Renal cortex interstitium (tissue), 11 donors: ENCODE data around the gene REEP3. TPM values are rescaled to one million over a fixed set of nuclear protein-coding genes. Genes with fewer than 3 reads are reported as not detected.

Source experiments
- DNase-seq, 11 donors: peaks; one replicate each; pipeline ENCODE4 v3.0.0-alpha.2; 2013; ENCODE audit warnings: low read depth in 9 of 11, low spot score in 4 of 11; ENCODE audit errors: extremely low read depth in 1 of 11
- polyA plus RNA-seq, 3 donors: library from polyadenylated mRNA; unstranded; fragments of 120-200 nt; gene quantifications; one replicate each; pipeline ENCODE4 v1.2.1, GENCODE V29; 2013; ENCODE audit not compliant: insufficient read length in 3 of 3

REEP3 gene
- polyA plus RNA-seq, 3 donors, result 26.3 to 39.0 (median 34.2) TPM

DNA sequence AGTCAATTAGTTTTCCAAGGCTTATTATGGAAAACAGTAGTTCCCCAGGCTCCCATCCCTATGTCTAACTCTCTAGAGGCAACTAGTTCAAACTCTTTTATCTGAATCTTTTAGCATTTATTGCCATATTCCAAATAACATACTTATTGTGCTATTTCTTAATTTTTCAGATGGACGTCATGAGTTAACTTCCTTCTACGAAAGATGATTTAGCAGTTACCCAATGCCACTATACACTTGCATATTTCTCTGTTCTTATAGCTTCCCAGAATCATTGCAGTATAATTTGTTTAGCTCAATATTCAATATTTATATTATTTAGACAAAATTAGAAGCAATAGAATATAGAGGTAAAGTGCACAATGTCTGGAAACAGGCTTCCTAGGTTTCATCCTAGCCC is 52.8 kb downstream of the REEP3 start:
- DNase-seq, result no peak

DNA sequence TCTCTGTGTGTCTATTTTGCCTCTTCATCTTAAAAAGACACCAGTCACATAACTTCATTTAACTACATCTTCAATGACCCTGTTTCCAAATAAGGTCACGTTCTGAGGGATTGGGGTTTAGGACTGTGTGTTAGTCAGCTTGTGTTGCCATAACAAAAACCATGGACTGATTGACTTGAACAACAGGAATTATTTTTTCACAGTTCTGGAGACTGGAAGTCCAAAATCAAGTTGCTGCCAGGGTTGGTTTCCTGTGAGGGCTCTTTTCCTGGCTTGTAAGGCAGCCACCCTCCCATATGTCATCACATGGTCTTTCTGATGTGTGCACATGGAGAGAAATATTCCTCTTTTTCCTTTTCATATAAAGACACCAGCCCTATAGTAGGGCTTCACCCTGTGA is 55.3 kb downstream of the REEP3 start:
- no peak for DNase-seq

DNA sequence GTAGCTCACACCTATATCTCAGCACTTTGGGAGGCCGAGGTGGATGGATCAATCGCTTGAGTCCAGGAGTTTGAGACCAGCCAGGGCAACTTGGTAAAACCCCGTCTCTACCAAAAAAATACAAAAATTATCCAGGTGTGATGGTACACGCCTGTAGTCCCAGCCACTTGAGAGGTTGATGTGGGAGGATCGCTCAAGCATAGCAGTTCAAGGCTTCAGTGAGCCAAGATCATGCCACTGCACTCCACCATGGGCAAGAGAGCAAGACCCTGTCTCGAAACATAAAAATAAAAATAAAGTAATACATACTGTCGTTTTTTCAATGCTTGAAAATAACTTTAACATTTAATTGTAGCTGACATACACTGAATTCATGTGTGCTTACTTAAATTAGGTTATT is 57.3 kb downstream of the REEP3 start:
- no peak for DNase-seq

DNA sequence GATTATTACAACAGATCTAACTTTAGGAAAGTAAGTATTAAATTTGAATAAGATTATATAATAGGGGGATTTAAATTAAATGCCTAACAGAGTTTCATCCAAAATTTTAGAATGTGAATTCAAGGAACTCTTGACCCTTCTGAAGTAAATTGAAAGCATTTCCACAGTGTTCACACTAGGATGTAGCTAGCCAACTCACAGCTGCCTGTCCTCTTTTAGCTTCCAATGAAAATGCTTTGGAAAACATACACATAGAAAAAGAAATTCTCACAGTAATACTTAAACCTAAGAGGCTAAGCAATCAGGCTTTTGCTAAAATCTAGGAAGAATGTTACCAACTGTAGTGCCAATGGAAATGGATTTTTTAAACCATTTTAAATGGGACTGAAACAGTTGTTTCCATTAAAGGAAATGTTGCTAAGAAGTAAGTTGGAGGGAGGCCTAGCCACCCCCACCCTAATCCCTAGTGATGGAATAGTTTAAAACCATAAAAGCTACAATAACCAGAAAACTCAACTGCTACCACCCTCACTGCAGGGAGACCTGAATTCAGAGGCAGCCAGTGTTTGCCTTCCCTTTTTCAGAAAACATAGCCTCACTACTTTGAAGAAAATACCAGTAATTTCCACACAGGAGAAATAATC is 58.3 kb downstream of the REEP3 start:
- no peak for DNase-seq

DNA sequence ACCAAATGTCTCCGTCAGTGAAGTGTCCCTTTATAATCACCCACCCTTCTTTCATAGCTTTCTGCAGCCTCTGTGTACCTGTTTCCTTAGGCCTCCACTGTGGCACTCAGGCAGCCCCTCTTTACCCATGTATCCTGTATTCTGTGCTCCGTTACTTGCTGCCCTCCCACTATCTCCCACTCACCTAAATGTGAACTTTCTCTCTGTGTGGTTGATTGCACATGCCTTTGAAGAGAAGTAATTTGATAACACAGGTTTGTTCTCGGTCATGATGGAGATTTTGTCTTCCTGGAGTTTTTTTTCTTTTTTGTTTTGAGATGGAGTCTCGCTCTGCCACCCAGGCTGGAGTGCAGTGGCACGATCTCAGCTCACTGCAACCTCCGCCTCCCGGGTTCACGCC is 61.5 kb downstream of the REEP3 start:
- peak in 5 of 11 donors; percentile 16 to 61 (median 32) for DNase-seq

DNA sequence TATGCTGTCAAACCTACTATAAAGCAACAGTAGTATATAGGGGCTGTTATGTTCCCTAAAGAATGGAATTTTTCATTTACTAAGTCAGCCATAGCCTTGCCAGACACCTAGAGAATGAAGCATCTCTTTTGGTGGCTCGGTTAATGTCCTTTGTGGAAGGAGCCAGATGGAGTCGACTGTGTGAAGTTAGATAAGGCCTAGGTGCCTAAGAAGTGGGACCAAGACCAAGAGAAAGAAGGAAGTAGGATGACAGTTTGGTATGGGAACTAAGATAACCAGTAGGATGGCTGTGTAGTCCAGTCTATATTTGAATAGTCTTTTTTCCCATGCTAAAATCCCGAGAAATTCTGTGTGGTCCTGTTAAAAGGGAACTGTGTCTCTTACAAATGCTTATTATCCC is 62.2 kb downstream of the REEP3 start:
- no peak for DNase-seq

DNA sequence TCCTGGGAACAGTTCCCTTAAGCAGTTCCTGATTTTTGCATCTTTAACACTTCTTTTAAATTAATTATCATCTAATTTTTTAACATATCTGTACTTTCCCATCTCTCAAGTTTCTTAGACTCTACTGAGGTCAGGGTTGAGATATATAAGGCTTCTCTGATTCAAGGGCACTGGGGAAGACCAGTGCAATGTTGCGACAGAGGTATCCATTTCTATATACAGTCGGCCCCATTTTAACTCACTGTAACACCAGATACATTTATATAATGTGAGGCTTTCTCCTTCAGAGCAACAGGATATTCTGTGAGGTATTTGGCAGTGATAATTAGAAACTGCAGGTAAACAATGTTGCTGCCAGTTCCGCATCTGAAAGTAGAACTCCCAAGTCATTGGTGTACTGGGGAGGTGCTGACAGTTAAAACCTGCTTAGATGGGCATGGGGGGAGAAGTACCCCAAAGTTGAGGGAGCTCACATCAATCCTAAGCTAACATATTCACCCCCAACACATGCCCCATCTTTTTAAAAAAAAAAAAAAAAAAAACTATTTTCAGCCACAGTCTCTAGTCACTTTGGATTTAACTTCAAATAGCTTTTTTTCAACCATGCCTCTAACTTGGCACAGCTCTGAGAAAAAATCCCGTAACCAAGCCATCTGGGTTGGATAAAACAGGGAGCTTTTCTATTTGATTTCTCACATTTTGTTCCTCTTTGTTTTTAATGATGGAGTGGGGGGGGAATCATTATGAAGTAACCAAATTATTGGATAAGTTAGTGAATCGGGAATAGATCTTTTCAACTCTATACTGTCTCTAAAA is 62.9 kb downstream of the REEP3 start:
- no peak for DNase-seq

DNA sequence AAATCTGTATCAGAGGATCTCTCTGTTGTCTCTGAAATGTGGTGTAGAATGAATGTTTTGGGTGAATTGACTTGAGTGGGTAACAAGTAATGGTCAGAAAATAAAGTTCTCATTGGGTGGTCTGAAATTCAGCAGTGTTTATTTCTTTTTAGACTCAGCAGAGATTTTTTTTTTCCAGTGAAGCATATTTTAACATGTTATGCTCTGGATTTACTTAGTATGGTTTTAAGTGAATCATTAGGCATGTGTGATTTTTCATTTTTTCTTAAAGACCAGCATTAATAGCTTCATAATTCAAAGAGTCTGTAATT is 63.5 kb downstream of the REEP3 start:
- no peak for DNase-seq

DNA sequence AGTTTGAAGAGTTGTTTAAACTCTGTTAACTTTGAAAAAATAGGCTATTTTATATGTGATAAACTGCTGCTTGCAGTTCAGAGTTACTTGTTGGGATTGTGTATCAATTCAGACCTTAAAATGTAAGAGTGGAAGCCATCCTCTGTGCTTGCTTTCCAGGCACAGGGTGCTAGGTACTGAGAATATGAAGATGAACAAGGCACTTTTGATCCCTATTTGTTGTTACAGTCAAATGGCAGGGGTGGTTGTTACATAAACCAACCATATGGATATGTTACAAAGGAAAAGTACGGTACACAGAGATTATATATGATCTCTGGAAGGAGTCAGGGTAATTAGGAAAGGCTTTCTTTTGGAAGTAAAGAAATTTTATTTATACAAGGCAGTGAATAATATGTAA is 63.8 kb downstream of the REEP3 start:
- DNase-seq, result no peak

DNA sequence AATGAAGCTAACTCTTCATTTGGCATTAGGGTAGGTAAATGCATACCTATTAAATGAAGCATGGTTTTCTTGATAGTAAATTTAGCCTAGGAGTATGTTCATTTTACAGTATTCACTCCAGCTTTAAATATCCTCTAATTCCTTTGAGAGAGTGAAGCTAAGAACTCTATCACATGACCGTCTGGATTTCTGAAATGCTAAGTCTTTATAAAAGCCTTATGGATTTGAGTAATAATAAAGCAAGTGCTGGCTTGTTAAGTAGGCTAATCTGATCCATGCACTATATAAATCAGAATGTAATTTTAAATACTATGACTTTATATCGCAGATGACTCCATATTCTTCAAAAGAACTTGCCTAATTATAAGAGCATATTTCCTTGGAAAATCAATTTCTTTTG is 64.8 kb downstream of the REEP3 start:
- no peak for DNase-seq

DNA sequence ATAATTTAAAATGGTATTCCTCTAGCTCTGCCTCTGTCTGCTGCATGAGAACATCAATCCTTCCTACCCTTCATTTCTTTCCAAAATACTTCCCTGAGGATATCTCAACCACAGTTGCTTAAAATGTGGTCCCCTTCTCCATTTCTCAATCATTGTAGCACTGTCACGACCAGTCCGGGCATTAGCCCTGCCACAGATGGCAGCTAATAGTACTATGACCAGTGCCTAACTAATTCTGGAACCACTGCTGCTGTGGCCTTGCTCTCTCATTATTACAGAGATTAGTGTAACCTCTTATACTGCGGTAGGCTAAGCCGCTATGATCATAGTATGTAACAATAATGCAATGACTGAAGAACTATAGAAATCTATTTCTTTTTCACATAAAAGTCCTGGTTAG is 66.0 kb downstream of the REEP3 start:
- no peak for DNase-seq

DNA sequence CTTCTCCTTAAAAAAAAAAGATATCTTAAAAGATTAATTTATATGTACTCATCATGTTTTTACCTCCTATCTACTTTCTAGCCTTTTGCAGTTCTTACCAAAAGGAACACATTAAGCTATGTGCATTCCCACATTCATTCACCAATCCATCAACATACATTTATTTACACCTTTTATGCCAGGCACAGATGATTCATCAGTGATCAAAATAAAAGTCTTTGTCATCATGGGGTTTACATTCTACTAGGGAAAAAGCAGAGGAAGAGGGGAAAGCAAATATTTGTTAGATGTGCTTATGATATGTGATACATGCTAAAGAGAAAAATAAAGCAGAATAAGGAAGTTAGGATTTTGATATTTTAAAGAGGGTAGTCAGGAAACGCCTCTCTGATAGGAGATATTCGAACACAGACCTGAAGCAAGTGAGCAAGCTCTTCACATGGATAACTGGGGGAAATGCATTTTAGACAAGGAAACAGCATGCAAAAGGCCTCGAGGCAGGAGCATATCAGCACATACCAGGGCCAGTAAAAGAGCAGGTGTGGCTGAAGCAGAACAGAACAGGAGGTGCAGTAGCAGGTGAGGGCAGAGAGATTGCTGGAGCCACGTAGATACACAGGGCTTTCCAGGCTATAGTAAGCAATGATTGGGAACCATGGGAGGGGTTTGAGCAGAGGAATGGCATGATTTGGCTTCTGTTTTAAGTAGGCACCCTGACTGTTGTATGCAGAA is 67.4 kb downstream of the REEP3 start:
- DNase-seq, result no peak

DNA sequence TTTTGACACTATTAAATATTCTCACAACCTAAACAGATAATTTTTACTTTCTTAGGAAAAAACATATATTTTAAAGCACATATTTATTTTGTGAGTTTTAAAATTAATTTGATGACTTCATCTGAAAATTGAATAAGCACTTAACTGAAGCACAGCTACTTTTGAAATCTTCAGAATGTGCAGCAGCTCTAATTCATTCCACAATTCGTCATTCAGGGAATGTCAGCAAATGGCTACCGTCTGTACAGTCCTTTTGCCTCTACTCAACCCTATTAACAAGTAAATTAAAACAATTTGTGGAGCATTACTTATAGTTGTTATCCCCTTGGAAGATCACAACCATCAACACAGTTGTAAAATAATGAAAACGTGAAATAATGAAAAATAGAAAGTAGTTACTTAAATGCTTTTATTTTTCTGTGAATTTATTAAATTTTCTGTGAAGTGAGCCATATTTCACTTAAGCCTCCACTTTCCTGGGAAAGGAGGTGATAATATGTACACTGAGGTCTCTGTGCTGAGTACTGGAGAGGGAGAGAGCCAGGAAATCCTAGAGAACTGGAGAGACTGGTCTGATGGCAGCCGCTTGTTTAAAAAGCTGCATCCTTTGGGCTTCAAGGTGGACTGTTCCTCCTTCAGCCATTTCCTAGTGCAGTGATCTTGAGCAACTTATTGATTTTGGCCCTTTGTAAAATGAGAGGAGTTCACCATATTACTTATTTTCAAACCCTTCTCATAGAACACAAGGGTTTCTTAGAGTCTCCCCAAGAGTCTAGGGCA is 70.6 kb downstream of the REEP3 start:
- DNase-seq, result no peak

DNA sequence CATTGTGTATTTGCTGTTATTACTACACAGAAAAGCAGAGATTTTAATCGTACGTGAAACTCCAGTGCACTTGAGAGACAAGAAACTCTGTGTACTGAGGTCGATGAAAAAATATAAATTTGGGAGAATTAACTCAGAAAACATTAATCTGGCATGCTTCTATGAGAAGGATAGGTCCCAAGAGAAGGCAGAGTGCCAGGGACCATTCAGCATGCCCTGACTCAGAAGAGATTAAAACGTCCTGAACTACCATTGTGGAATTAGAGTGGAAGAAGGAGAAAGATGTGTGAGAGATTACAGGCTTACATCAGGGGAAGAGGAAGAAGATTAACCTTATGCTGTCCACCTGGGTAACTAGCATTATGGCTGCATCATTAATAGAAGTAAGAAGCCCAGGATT is 72.4 kb downstream of the REEP3 start:
- no peak for DNase-seq

DNA sequence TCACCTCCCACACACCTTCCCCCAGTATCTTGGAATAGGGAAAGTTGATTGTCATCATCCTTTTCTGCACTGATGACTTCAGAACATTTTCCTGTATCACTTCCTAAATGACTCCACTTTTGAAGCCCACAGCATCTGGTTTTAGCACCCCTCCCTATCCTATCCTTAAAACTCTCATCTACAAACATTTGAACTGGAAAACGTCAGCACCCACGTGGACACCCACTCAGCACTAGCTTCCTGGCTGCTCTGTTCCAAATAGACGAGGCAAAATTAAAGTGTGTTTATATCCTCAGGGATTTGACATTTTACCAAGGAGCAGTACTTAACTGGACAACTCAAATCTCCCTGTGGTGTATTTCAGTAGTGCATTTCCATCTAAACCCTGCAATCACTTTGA is 73.9 kb downstream of the REEP3 start:
- no peak for DNase-seq

DNA sequence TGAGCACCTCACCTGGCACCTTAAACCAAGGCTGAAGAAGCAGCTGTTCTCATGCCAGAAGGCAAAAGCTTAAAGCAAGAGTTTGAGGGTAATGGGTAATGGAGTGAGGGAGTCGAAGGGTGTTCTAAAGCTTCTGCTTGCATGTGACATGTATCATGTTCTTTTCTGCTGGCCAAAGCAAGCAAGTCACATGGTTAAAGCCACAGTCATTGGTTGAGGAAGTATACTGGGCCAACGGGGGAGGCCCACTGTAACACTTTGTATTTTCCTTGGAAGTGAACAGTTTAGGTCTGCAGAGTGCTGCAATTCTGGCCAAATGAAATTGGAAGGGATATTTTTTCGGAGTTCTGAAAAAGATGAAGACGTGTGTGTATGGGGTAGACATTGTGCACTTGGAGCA is 75.7 kb downstream of the REEP3 start:
- DNase-seq, result no peak

DNA sequence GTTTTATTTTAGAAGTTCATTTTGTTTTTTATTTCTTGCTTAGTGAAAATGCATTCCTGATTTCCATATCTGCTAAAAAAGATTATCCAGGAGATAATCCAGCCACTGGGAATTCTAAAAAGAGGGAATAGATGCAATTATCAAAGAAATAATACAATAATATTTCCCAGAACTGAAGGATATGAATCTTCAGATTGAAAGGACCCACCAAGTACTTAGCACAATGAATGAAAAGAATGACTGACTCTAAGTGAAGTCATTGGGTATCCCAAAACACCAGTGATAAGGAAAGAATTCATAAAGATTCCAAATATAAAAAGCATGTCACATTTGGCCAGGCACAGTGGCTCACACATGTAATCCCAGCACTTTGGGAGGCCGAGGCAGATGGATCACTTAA is 79.3 kb downstream of the REEP3 start:
- DNase-seq, result no peak

DNA sequence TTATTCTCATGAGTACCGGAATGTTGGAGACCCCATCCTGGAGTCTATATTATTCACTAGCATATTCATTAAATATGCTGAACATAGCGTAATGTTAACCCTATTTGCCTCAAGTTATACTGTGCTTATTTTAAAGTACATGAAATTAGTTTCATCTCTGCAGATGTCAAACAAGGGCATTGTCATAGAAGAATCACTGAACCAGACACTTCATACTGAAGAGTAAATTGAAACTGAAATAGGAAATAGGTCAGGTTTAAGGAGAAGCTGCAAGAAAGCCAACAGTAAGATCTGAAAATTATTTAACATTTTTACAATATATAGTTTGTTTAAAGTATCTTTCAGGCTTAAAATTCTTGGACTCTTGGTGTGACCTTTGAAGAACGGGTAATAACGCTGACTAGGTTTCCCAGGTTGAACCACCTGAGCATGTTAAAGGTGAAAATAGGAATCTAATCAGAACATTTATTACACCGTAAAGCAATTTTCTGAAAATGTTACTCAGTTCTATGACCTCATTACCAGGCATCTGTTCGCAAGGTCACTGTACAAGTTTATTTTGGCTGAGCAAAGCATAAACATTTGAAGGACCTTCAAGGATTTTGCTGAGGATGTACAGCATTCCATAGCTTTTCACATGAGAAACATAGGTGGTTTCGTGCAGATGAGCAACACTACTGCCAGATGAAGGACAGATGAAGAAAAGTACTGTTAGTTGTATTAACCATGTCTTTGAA is 82.7 kb downstream of the REEP3 start:
- no peak for DNase-seq
